ENCODE measurements around the gene RNF103. TPM values are rescaled to one million over a fixed set of nuclear protein-coding genes. Genes with fewer than 3 reads are reported as not detected.
"Not testable (repeated sequence)": the region's sequence is repeated elsewhere in the genome, so short reads cannot be mapped to it uniquely, and the experiment has no call there.

The RNF103 gene
- polyA plus RNA-seq, 1 of the 3 experiments (the other 2 are of a cell fraction) = 7.0 TPM

GRCh38 chr2:86672027-86672545, 48.4 kb upstream of the RNF103 start:
- Histone ChIP-seq H3K9me2 (no peaks in the 10 kb centered on the region), H3K9ac (no peak overlapping the region), H3K36me3 (replicated peaks in 1 of 2; ENCODE audit: control insufficient read depth in 1 of 2, insufficient read depth in 2 of 2, low read length in 1 of 2) (no peaks in the 10 kb centered on the region), H4K20me1 (ENCODE audit: insufficient read depth) (no peaks in the 10 kb centered on the region), H3K27me3 (ENCODE audit: insufficient read depth) (no peaks in the 10 kb centered on the region), H2AFZ (ENCODE audit: low read depth) (no peak overlapping the region), H3K79me2 (ENCODE audit: insufficient read depth) (no peaks in the 10 kb centered on the region), H3K9me3 (no peaks in the 10 kb centered on the region), H3K4me1 (ENCODE audit: control insufficient read depth in 1 of 2, insufficient read depth in 2 of 2, low read depth in 1 of 2, low read length in 1 of 2) (peaks cover 0 to 3% of the 10 kb centered on the region in 2 experiments; a peak in 1 of 4 replicates), H3K4me2 (no peak overlapping the region), H3K27ac (ENCODE audit: low read depth in 2 of 2, low read length in 1 of 2) (no peak overlapping the region), H3F3A (replicated peaks; ENCODE audit: insufficient read depth) (no peaks in the 10 kb centered on the region), H3K4me3 (ENCODE audit: low read depth in 2 of 2, low read length in 1 of 2) (no peak overlapping the region)
- no peak for TF ChIP-seq RCOR1 (IDR thresholded peaks at IDR 0.05; ENCODE audit: low read length)
- TF ChIP-seq SMC3 (IDR thresholded peaks at IDR 0.05; ENCODE audit: low read depth, low read length) = no peak
- no peak for TF ChIP-seq CHD2 (IDR thresholded peaks at IDR 0.05; ENCODE audit: low read length, partially characterized antibody)
- TF ChIP-seq NFIC (IDR thresholded peaks at IDR 0.05; ENCODE audit: borderline replicate concordance) = no peak
- DNase-seq = no peak
- CTCF ChIA-PET = no interaction called here
- POLR2A ChIA-PET = no interaction called here
- 68% methylated on average over 3 of the region's 3 CpGs for WGBS (ENCODE audit: low lambda C conversion rate)

GRCh38 chr2:86671337-86671981, 47.8 kb upstream of the RNF103 start:
- WGBS (ENCODE audit: low lambda C conversion rate) = 31% methylated on average over 5 of the region's 5 CpGs
- POLR2A ChIA-PET = no interaction called here
- Histone ChIP-seq H4K20me1 (ENCODE audit: insufficient read depth) (no peaks in the 10 kb centered on the region), H3K9me3 (no peaks in the 10 kb centered on the region), H3K4me2 (no peak overlapping the region), H3K9me2 (no peaks in the 10 kb centered on the region), H3K4me3 (ENCODE audit: low read depth in 2 of 2, low read length in 1 of 2) (no peak overlapping the region), H2AFZ (ENCODE audit: low read depth) (no peak overlapping the region), H3K79me2 (ENCODE audit: insufficient read depth) (no peaks in the 10 kb centered on the region), H3K4me1 (ENCODE audit: control insufficient read depth in 1 of 2, insufficient read depth in 2 of 2, low read depth in 1 of 2, low read length in 1 of 2) (peaks cover 0 to 3% of the 10 kb centered on the region in 2 experiments; a peak in 1 of 4 replicates), H3F3A (replicated peaks; ENCODE audit: insufficient read depth) (no peaks in the 10 kb centered on the region), H3K36me3 (replicated peaks in 1 of 2; ENCODE audit: control insufficient read depth in 1 of 2, insufficient read depth in 2 of 2, low read length in 1 of 2) (no peaks in the 10 kb centered on the region), H3K27ac (ENCODE audit: low read depth in 2 of 2, low read length in 1 of 2) (no peak overlapping the region), H3K27me3 (ENCODE audit: insufficient read depth) (no peaks in the 10 kb centered on the region), H3K9ac (no peak overlapping the region)
- CTCF ChIA-PET = no interaction called here
- DNase-seq = no peak
- TF ChIP-seq TEAD4 (IDR thresholded peaks at IDR 0.05; ENCODE audit: borderline replicate concordance, insufficient read depth) (no peak), RXRA (IDR thresholded peaks at IDR 0.05; ENCODE audit: borderline replicate concordance, low read depth) (no peak), NFIC (IDR thresholded peaks at IDR 0.05; ENCODE audit: borderline replicate concordance) (no peak), IRF3 (IDR thresholded peaks at IDR 0.05; ENCODE audit: low read depth, low read length) (no peak), ZBTB33 (IDR thresholded peaks at IDR 0.05; ENCODE audit: borderline replicate concordance, low read depth) (no peak), RAD21 (IDR thresholded peaks at IDR 0.05; ENCODE audit: low read length) (no peak)

- H3K27ac ChIP-seq (ENCODE audit: low read depth in 2 of 2, low read length in 1 of 2); H4K20me1 ChIP-seq (ENCODE audit: insufficient read depth); H2AFZ ChIP-seq (ENCODE audit: low read depth); H3K4me2 ChIP-seq; H3K4me1 ChIP-seq (ENCODE audit: control insufficient read depth in 1 of 2, insufficient read depth in 2 of 2, low read depth in 1 of 2, low read length in 1 of 2); POLR2A ChIA-PET; H3K4me3 ChIP-seq (ENCODE audit: low read depth in 2 of 2, low read length in 1 of 2); DNase-seq; H3K36me3 ChIP-seq (replicated peaks in 1 of 2; ENCODE audit: control insufficient read depth in 1 of 2, insufficient read depth in 2 of 2, low read length in 1 of 2); H3K79me2 ChIP-seq (ENCODE audit: insufficient read depth); H3K9me3 ChIP-seq; H3K27me3 ChIP-seq (ENCODE audit: insufficient read depth); H3K9ac ChIP-seq; H3F3A ChIP-seq (replicated peaks; ENCODE audit: insufficient read depth); CTCF ChIA-PET; H3K9me2 ChIP-seq: not testable (repeated sequence)
- WGBS (ENCODE audit: low lambda C conversion rate) = 64% methylated on average over 5 of the region's 5 CpGs
These were observed 45.7 kb upstream of the RNF103 start for GRCh38 chr2:86669323-86669722.

All from SK-N-SH (cell line).